Measurements from ENCODE around the gene SETD7.

The SETD7 gene

GRCh38 chr4:139530833-139531427 lies 25.1 kb downstream of the SETD7 start:
- 67% methylated on average over 3 of the region's 6 CpGs for WGBS (ENCODE audit: insufficient coverage)

GRCh38 chr4:139528377-139529005 lies 27.5 kb downstream of the SETD7 start:
- ChIA-PET POLR2A (interaction anchor here (0.6 to 0.9 kb wide), 2 partner anchors 26 to 469 kb away, joined by 4 to 5 read pairs; no protein-coding TSS in a partner anchor), CTCF (interaction anchor here (0.8 to 3.0 kb wide), 9 partner anchors 10 to 498 kb away, joined by 3 to 13 read pairs (median 3); no protein-coding TSS in a partner anchor)
- H3K36me3 ChIP-seq (ENCODE audit: control insufficient read depth in 4 of 4, insufficient read depth in 4 of 4, low read length in 3 of 4): peaks cover 0 to 20% (median 12%) of the 10 kb centered on the region in 4 experiments
- no peak overlapping the region for H3K27ac ChIP-seq (ENCODE audit: insufficient read depth in 1 of 2, low read depth in 1 of 2, low read length in 2 of 2, poor library complexity in 1 of 2, severe bottlenecking in 2 of 2)
- no peak overlapping the region for H3K4me3 ChIP-seq (ENCODE audit: control insufficient read depth in 1 of 7, extremely low read depth in 1 of 7, insufficient read depth in 4 of 7, low read depth in 2 of 7, low read length in 6 of 7)
- no peaks in the 10 kb centered on the region for H3K27me3 ChIP-seq (replicated peaks in 2 of 5; ENCODE audit: control insufficient read depth in 4 of 5, insufficient read depth in 5 of 5, low read length in 4 of 5)
- peaks cover 6 to 22% (median 14%) of the 10 kb centered on the region in 4 experiments for H3K4me1 ChIP-seq (ENCODE audit: control extremely low read depth in 1 of 4, control insufficient read depth in 4 of 4, insufficient read depth in 4 of 4, low read length in 3 of 4)
- no peaks in the 10 kb centered on the region for H3K9me3 ChIP-seq (ENCODE audit: control extremely low read depth in 1 of 5, control insufficient read depth in 4 of 5, insufficient read depth in 2 of 5, low read depth in 1 of 5, low read length in 4 of 5)
- 0% methylated on average over 1 of the region's 2 CpGs for WGBS (ENCODE audit: insufficient coverage)
- peak; percentile 47 to 89 (median 88) for DNase-seq

More at GRCh38 chr4:139530833-139531427, 25.1 kb downstream of the SETD7 start:
- H3K9me3 ChIP-seq (ENCODE audit: control extremely low read depth in 1 of 5, control insufficient read depth in 4 of 5, insufficient read depth in 2 of 5, low read depth in 1 of 5, low read length in 4 of 5): no peaks in the 10 kb centered on the region
- POLR2A ChIA-PET: no interaction called here
- peaks cover 0 to 13% (median 9%) of the 10 kb centered on the region in 4 experiments for H3K36me3 ChIP-seq (ENCODE audit: control insufficient read depth in 4 of 4, insufficient read depth in 4 of 4, low read length in 3 of 4)
- peak; percentile 48 to 65 (median 60) for DNase-seq
- peaks cover 6 to 15% (median 12%) of the 10 kb centered on the region in 4 experiments for H3K4me1 ChIP-seq (ENCODE audit: control extremely low read depth in 1 of 4, control insufficient read depth in 4 of 4, insufficient read depth in 4 of 4, low read length in 3 of 4)
- H3K4me3 ChIP-seq (ENCODE audit: control insufficient read depth in 1 of 7, extremely low read depth in 1 of 7, insufficient read depth in 4 of 7, low read depth in 2 of 7, low read length in 6 of 7): no peak overlapping the region
- no peaks in the 10 kb centered on the region for H3K27me3 ChIP-seq (replicated peaks in 2 of 5; ENCODE audit: control insufficient read depth in 4 of 5, insufficient read depth in 5 of 5, low read length in 4 of 5)
- no peak overlapping the region for H3K27ac ChIP-seq (ENCODE audit: insufficient read depth in 1 of 2, low read depth in 1 of 2, low read length in 2 of 2, poor library complexity in 1 of 2, severe bottlenecking in 2 of 2)
- CTCF ChIA-PET: interaction anchor here (0.6 to 3.0 kb wide), 19 partner anchors 9 to 501 kb away, joined by 3 to 13 read pairs (median 5); no protein-coding TSS in a partner anchor

- ChIA-PET POLR2A (no interaction called here), CTCF (interaction anchor here (1.2 to 2.3 kb wide), 4 partner anchors 13 to 27 kb away, joined by 4 to 9 read pairs (median 4); no protein-coding TSS in a partner anchor)
- Histone ChIP-seq H3K27me3 (replicated peaks in 2 of 5; ENCODE audit: control insufficient read depth in 4 of 5, insufficient read depth in 5 of 5, low read length in 4 of 5) (no peaks in the 10 kb centered on the region), H3K4me3 (ENCODE audit: control insufficient read depth in 1 of 7, extremely low read depth in 1 of 7, insufficient read depth in 4 of 7, low read depth in 2 of 7, low read length in 6 of 7) (no peak overlapping the region), H3K36me3 (ENCODE audit: control insufficient read depth in 4 of 4, insufficient read depth in 4 of 4, low read length in 3 of 4) (peaks cover 2 to 22% (median 14%) of the 10 kb centered on the region in 4 experiments), H3K4me1 (ENCODE audit: control extremely low read depth in 1 of 4, control insufficient read depth in 4 of 4, insufficient read depth in 4 of 4, low read length in 3 of 4) (peaks cover 6 to 22% (median 14%) of the 10 kb centered on the region in 4 experiments), H3K9me3 (ENCODE audit: control extremely low read depth in 1 of 5, control insufficient read depth in 4 of 5, insufficient read depth in 2 of 5, low read depth in 1 of 5, low read length in 4 of 5) (no peaks in the 10 kb centered on the region), H3K27ac (ENCODE audit: insufficient read depth in 1 of 2, low read depth in 1 of 2, low read length in 2 of 2, poor library complexity in 1 of 2, severe bottlenecking in 2 of 2) (no peak overlapping the region)
- DNase-seq: no peak
- no CpG with 5 or more reads among the region's 2 CpGs for WGBS (ENCODE audit: insufficient coverage)
Observed at GRCh38 chr4:139526928-139527327, 29.1 kb downstream of the SETD7 start.

- peak in 1 of 3 donors; percentile 10 for DNase-seq
- WGBS (ENCODE audit: insufficient coverage): no CpG with 5 or more reads among the region's 2 CpGs
- peaks cover 6 to 31% (median 17%) of the 10 kb centered on the region in 4 experiments for H3K36me3 ChIP-seq (ENCODE audit: control insufficient read depth in 4 of 4, insufficient read depth in 4 of 4, low read length in 3 of 4)
- H3K4me3 ChIP-seq (ENCODE audit: control insufficient read depth in 1 of 7, extremely low read depth in 1 of 7, insufficient read depth in 4 of 7, low read depth in 2 of 7, low read length in 6 of 7): no peak overlapping the region
- no peaks in the 10 kb centered on the region for H3K9me3 ChIP-seq (ENCODE audit: control extremely low read depth in 1 of 5, control insufficient read depth in 4 of 5, insufficient read depth in 2 of 5, low read depth in 1 of 5, low read length in 4 of 5)
- ChIA-PET POLR2A (interaction anchor here (0.6 kb wide), 1 partner anchor 12 kb away, joined by 4 read pairs; no protein-coding TSS in a partner anchor), CTCF (interaction anchor here (0.8 to 0.9 kb wide), 2 partner anchors 29 to 32 kb away, joined by 4 to 5 read pairs; no protein-coding TSS in a partner anchor)
- H3K27me3 ChIP-seq (replicated peaks in 2 of 5; ENCODE audit: control insufficient read depth in 4 of 5, insufficient read depth in 5 of 5, low read length in 4 of 5): no peaks in the 10 kb centered on the region
- no peak overlapping the region for H3K27ac ChIP-seq (ENCODE audit: insufficient read depth in 1 of 2, low read depth in 1 of 2, low read length in 2 of 2, poor library complexity in 1 of 2, severe bottlenecking in 2 of 2)
- H3K4me1 ChIP-seq (ENCODE audit: control extremely low read depth in 1 of 4, control insufficient read depth in 4 of 4, insufficient read depth in 4 of 4, low read length in 3 of 4): peaks cover 6 to 22% (median 14%) of the 10 kb centered on the region in 4 experiments
Observed at GRCh38 chr4:139525414-139525813, 30.6 kb downstream of the SETD7 start.

- H3K9me3 ChIP-seq (ENCODE audit: control extremely low read depth in 1 of 5, control insufficient read depth in 4 of 5, insufficient read depth in 2 of 5, low read depth in 1 of 5, low read length in 4 of 5): no peaks in the 10 kb centered on the region
- ChIA-PET CTCF (interaction anchor here (1.7 kb wide), 1 partner anchor 26 kb away, joined by 6 read pairs; no protein-coding TSS in a partner anchor), POLR2A (no interaction called here)
- DNase-seq: no peak
- H3K4me1 ChIP-seq (ENCODE audit: control extremely low read depth in 1 of 4, control insufficient read depth in 4 of 4, insufficient read depth in 4 of 4, low read length in 3 of 4): peaks cover 3 to 19% (median 11%) of the 10 kb centered on the region in 4 experiments
- H3K27ac ChIP-seq (ENCODE audit: insufficient read depth in 1 of 2, low read depth in 1 of 2, low read length in 2 of 2, poor library complexity in 1 of 2, severe bottlenecking in 2 of 2): no peak overlapping the region
- no peak overlapping the region for H3K4me3 ChIP-seq (ENCODE audit: control insufficient read depth in 1 of 7, extremely low read depth in 1 of 7, insufficient read depth in 4 of 7, low read depth in 2 of 7, low read length in 6 of 7)
- WGBS (ENCODE audit: insufficient coverage): 87% methylated on average over 3 of the region's 4 CpGs
- H3K36me3 ChIP-seq (ENCODE audit: control insufficient read depth in 4 of 4, insufficient read depth in 4 of 4, low read length in 3 of 4): peaks cover 11 to 41% (median 24%) of the 10 kb centered on the region in 4 experiments
- no peaks in the 10 kb centered on the region for H3K27me3 ChIP-seq (replicated peaks in 2 of 5; ENCODE audit: control insufficient read depth in 4 of 5, insufficient read depth in 5 of 5, low read length in 4 of 5)
Observed at GRCh38 chr4:139524062-139524631, 31.9 kb downstream of the SETD7 start.

GRCh38 chr4:139523076-139523475 lies 32.9 kb downstream of the SETD7 start:
- ChIA-PET CTCF (interaction anchor here (0.9 to 1.7 kb wide), 3 partner anchors 14 to 148 kb away, joined by 3 to 6 read pairs (median 4); no protein-coding TSS in a partner anchor), POLR2A (interaction anchor here (0.6 kb wide), 1 partner anchor 100 kb away, joined by 3 read pairs; no protein-coding TSS in a partner anchor)
- Histone ChIP-seq H3K36me3 (ENCODE audit: control insufficient read depth in 4 of 4, insufficient read depth in 4 of 4, low read length in 3 of 4) (peaks cover 11 to 50% (median 30%) of the 10 kb centered on the region in 4 experiments), H3K4me1 (ENCODE audit: control extremely low read depth in 1 of 4, control insufficient read depth in 4 of 4, insufficient read depth in 4 of 4, low read length in 3 of 4) (peaks cover 0 to 8% (median 2%) of the 10 kb centered on the region in 4 experiments), H3K27me3 (replicated peaks in 2 of 5; ENCODE audit: control insufficient read depth in 4 of 5, insufficient read depth in 5 of 5, low read length in 4 of 5) (no peaks in the 10 kb centered on the region), H3K4me3 (ENCODE audit: control insufficient read depth in 1 of 7, extremely low read depth in 1 of 7, insufficient read depth in 4 of 7, low read depth in 2 of 7, low read length in 6 of 7) (no peak overlapping the region), H3K9me3 (ENCODE audit: control extremely low read depth in 1 of 5, control insufficient read depth in 4 of 5, insufficient read depth in 2 of 5, low read depth in 1 of 5, low read length in 4 of 5) (no peaks in the 10 kb centered on the region), H3K27ac (ENCODE audit: insufficient read depth in 1 of 2, low read depth in 1 of 2, low read length in 2 of 2, poor library complexity in 1 of 2, severe bottlenecking in 2 of 2) (no peak overlapping the region)
- WGBS (ENCODE audit: insufficient coverage): no CpG with 5 or more reads among the region's 1 CpG
- peak in 1 of 3 donors; percentile 8 for DNase-seq

Measured in common myeloid progenitor, CD34-positive (primary cell).